ENCODE measurements around the gene MRPL14. TPM values are rescaled to one million over a fixed set of nuclear protein-coding genes. Genes with fewer than 3 reads are reported as not detected.

Gene MRPL14
- total RNA-seq, 2 experiments from 2014 or later = 37.6 to 47.2 TPM

DNA sequence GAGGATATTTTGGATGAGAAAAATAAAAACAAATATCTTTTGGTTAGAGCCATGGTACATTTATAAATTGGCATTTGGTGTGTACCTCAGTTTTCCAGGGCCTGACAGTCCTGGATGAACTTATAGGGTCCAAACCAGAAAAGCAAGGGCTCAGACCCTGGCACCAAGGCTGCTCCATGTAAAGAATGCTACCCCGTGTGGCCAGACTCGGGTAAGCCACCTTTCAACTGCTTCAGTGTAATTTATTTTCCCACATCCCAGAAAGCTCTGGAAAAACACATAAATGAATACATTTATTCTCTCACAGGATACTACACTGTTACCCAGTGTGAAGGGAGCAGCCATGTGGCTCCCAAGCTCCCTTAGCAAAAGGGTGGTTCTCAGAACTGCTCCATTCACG is 13.8 kb downstream of the MRPL14 start:
- POLR2A ChIA-PET = no interaction called here
- no peaks in the 10 kb centered on the region for H3K27me3 Mint-ChIP-seq
- no peak overlapping the region for H3K4me3 Mint-ChIP-seq
- no peaks in the 10 kb centered on the region for H3K9me3 Mint-ChIP-seq
- CTCF ChIA-PET = no interaction called here
- peak overlapping the region; percentile 17 for H3K27ac Mint-ChIP-seq
- H3K36me3 Mint-ChIP-seq (ENCODE audit: low read depth) = peaks cover 41% of the 10 kb centered on the region
- no peak for DNase-seq
- H3K4me1 Mint-ChIP-seq = peaks cover 39% of the 10 kb centered on the region

GRCh38 chr6:44111434-44112417 is 15.5 kb downstream of the MRPL14 start:
- H3K4me1 Mint-ChIP-seq = peaks cover 29% of the 10 kb centered on the region

GRCh38 chr6:44110966-44111365 is 16.3 kb downstream of the MRPL14 start:
- peaks cover 36% of the 10 kb centered on the region for H3K36me3 Mint-ChIP-seq (ENCODE audit: low read depth)
- no peaks in the 10 kb centered on the region for H3K27me3 Mint-ChIP-seq
- ChIA-PET POLR2A (no interaction called here), CTCF (interaction anchor here (0.7 to 1.8 kb wide), 6 partner anchors 9 to 37 kb away, joined by 3 to 7 read pairs (median 3); no protein-coding TSS in a partner anchor)
- H3K27ac Mint-ChIP-seq = no peak overlapping the region
- H3K9me3 Mint-ChIP-seq = no peaks in the 10 kb centered on the region
- DNase-seq = no peak
- peaks cover 23% of the 10 kb centered on the region for H3K4me1 Mint-ChIP-seq
- H3K4me3 Mint-ChIP-seq = no peak overlapping the region

More at GRCh38 chr6:44111434-44112417, 15.5 kb downstream of the MRPL14 start:
- H3K9me3 Mint-ChIP-seq = no peaks in the 10 kb centered on the region
- ChIA-PET POLR2A (interaction anchor here (0.6 kb wide), 1 partner anchor 200 kb away, joined by 3 read pairs; no protein-coding TSS in a partner anchor), CTCF (interaction anchor here (0.7 to 1.8 kb wide), 7 partner anchors 9 to 351 kb away, joined by 3 to 7 read pairs (median 3); no protein-coding TSS in a partner anchor)
- no peak overlapping the region for H3K4me3 Mint-ChIP-seq
- no peak for DNase-seq
- no peak overlapping the region for H3K27ac Mint-ChIP-seq
- peaks cover 37% of the 10 kb centered on the region for H3K36me3 Mint-ChIP-seq (ENCODE audit: low read depth)
- H3K27me3 Mint-ChIP-seq = no peaks in the 10 kb centered on the region

- H3K36me3 Mint-ChIP-seq (ENCODE audit: low read depth) = peaks cover 32% of the 10 kb centered on the region
- POLR2A ChIA-PET = no interaction called here
- CTCF ChIA-PET = interaction anchor here (1.0 to 1.8 kb wide), 5 partner anchors 10 to 50 kb away, joined by 3 to 4 read pairs (median 3); no protein-coding TSS in a partner anchor
Measured at GRCh38 chr6:44110005-44110676, 17.1 kb downstream of the MRPL14 start.

GRCh38 chr6:44109212-44109611 is 18.0 kb downstream of the MRPL14 start:
- Mint-ChIP-seq H3K4me1 (peaks cover 15% of the 10 kb centered on the region), H3K4me3 (no peak overlapping the region), H3K27ac (no peak overlapping the region), H3K27me3 (no peaks in the 10 kb centered on the region), H3K9me3 (no peaks in the 10 kb centered on the region), H3K36me3 (ENCODE audit: low read depth) (peaks cover 30% of the 10 kb centered on the region)
- no peak for DNase-seq
- POLR2A ChIA-PET = no interaction called here
- CTCF ChIA-PET = interaction anchor here (1.0 to 1.3 kb wide), 4 partner anchors 10 to 51 kb away, joined by 3 to 7 read pairs (median 4); no protein-coding TSS in a partner anchor

More at GRCh38 chr6:44110005-44110676, 17.1 kb downstream of the MRPL14 start:
- Mint-ChIP-seq H3K4me3 (no peak overlapping the region), H3K9me3 (no peaks in the 10 kb centered on the region), H3K4me1 (peaks cover 16% of the 10 kb centered on the region), H3K27ac (no peak overlapping the region), H3K27me3 (no peaks in the 10 kb centered on the region)
- DNase-seq = no peak

DNA sequence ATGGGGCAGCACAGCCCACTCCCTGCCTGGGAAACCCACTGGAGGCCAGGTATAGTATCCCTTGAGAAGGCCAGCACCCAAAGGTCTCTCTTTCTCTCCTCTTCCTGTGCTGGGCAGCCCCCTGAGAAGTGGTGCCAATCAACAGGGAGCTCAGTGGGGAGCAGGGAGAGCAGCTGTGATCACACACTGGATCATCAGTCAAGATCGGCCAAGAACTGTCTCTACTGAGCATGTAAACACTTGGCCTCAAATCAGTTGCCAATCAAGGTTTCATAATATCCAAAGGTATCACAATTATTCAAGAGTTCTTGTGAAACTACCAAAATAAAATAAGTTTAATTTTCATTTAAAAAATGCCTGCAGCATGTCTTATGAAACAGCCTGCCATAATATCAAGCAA is 18.8 kb downstream of the MRPL14 start:
- ChIA-PET POLR2A (interaction anchor here (0.8 kb wide), 1 partner anchor 147 kb away, joined by 4 read pairs; no protein-coding TSS in a partner anchor), CTCF (interaction anchor here (1.0 to 3.3 kb wide), 6 partner anchors 9 to 33 kb away, joined by 3 to 14 read pairs (median 4); no protein-coding TSS in a partner anchor)
- Mint-ChIP-seq H3K27me3 (no peaks in the 10 kb centered on the region), H3K9me3 (no peaks in the 10 kb centered on the region), H3K4me3 (no peak overlapping the region), H3K4me1 (peaks cover 15% of the 10 kb centered on the region), H3K27ac (no peak overlapping the region), H3K36me3 (ENCODE audit: low read depth) (peaks cover 32% of the 10 kb centered on the region)
- no peak for DNase-seq

- CTCF ChIA-PET = interaction anchor here (3.3 kb wide), 1 partner anchor 10 kb away, joined by 14 read pairs; no protein-coding TSS in a partner anchor
- Mint-ChIP-seq H3K4me3 (no peak overlapping the region), H3K9me3 (no peaks in the 10 kb centered on the region), H3K36me3 (ENCODE audit: low read depth) (peaks cover 25% of the 10 kb centered on the region), H3K27me3 (no peaks in the 10 kb centered on the region), H3K27ac (no peak overlapping the region), H3K4me1 (peaks cover 24% of the 10 kb centered on the region)
- POLR2A ChIA-PET = no interaction called here
- DNase-seq = no peak
Measured at GRCh38 chr6:44107017-44107416, 20.2 kb downstream of the MRPL14 start.

GRCh38 chr6:44105993-44106740 is 21.1 kb downstream of the MRPL14 start:
- H3K4me3 Mint-ChIP-seq = no peak overlapping the region
- ChIA-PET CTCF (interaction anchor here (0.6 to 3.3 kb wide), 3 partner anchors 11 to 348 kb away, joined by 3 to 14 read pairs (median 3); no protein-coding TSS in a partner anchor), POLR2A (no interaction called here)
- H3K36me3 Mint-ChIP-seq (ENCODE audit: low read depth) = peaks cover 17% of the 10 kb centered on the region
- H3K4me1 Mint-ChIP-seq = peaks cover 20% of the 10 kb centered on the region
- no peak overlapping the region for H3K27ac Mint-ChIP-seq
- no peaks in the 10 kb centered on the region for H3K9me3 Mint-ChIP-seq
- DNase-seq = no peak
- no peaks in the 10 kb centered on the region for H3K27me3 Mint-ChIP-seq

DNA sequence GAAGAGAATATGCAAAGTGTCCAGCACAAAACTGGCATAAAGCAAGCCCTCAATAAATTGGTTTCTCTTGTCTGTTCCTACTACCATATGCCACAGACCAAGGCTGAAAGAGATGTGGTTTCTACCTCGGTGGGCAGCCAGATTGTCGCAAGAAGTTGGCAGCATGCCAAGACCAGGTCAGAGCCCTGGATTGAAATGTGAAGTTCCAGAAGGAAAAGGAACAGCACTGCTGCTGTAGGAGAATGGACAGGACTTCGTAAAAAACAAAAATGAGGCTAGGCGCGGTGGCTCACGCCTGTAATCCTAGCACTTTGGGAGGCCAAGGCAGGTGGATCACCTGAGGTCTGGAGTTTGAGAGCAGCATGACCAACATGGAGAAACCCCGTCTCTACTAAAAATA is 22.1 kb downstream of the MRPL14 start:
- Mint-ChIP-seq H3K27me3 (no peaks in the 10 kb centered on the region), H3K4me3 (no peak overlapping the region), H3K9me3 (no peaks in the 10 kb centered on the region), H3K36me3 (ENCODE audit: low read depth) (peaks cover 14% of the 10 kb centered on the region), H3K4me1 (peaks cover 19% of the 10 kb centered on the region), H3K27ac (no peak overlapping the region)
- POLR2A ChIA-PET = no interaction called here
- CTCF ChIA-PET = interaction anchor here (1.0 kb wide), 1 partner anchor 22 kb away, joined by 3 read pairs; no protein-coding TSS in a partner anchor
- DNase-seq = no peak

DNA sequence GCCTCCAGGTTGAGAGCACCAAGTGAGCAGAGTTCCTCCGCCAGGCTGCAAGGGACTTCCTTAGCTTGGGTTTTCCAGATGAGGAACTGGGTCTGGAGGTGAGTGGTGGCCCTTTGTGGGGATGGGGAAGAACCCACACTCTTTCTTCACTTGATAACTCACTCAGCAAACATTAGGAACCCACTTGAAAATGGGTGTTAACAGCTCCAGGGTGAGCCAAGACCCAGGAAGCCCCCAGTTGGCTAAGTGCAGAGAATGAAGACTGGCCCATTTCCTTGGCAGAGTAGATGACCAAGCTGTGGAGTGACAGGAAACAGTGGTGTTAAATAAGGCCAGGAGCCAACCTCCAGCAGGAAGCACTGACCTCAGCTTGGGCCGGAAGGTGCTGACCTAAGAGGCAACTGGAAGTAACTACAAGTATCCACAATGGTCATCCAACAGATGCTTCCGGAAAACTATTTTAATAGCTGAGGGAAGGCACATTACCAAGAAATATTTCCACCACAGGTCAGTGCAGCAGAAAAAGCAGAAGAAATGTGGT is 22.7 kb downstream of the MRPL14 start:
- ChIA-PET CTCF (interaction anchor here (0.6 to 1.0 kb wide), 2 partner anchors 21 to 167 kb away, joined by 3 to 4 read pairs; no protein-coding TSS in a partner anchor), POLR2A (no interaction called here)
- Mint-ChIP-seq H3K36me3 (ENCODE audit: low read depth) (peaks cover 13% of the 10 kb centered on the region), H3K9me3 (no peaks in the 10 kb centered on the region), H3K27me3 (no peaks in the 10 kb centered on the region), H3K4me3 (no peak overlapping the region), H3K4me1 (peaks cover 14% of the 10 kb centered on the region), H3K27ac (no peak overlapping the region)
- DNase-seq = no peak

- Mint-ChIP-seq H3K27me3 (no peaks in the 10 kb centered on the region), H3K36me3 (ENCODE audit: low read depth) (peaks cover 12% of the 10 kb centered on the region), H3K9me3 (no peaks in the 10 kb centered on the region), H3K4me1 (peaks cover 14% of the 10 kb centered on the region), H3K27ac (no peak overlapping the region), H3K4me3 (no peak overlapping the region)
- CTCF ChIA-PET = interaction anchor here (0.5 to 1.9 kb wide), 3 partner anchors 9 to 60 kb away, joined by 3 to 7 read pairs (median 4); no protein-coding TSS in a partner anchor
- POLR2A ChIA-PET = interaction anchor here (0.6 kb wide), 1 partner anchor 144 kb away, joined by 3 read pairs; the partner anchor contains the start of gene HSP90AB1
- no peak for DNase-seq
Measured at GRCh38 chr6:44102527-44102926, 24.7 kb downstream of the MRPL14 start.
